ENCODE results near the gene NKX3-2. TPM values are rescaled to one million over a fixed set of nuclear protein-coding genes. Genes with fewer than 3 reads are reported as not detected.

Gene NKX3-2
- total and polyA plus RNA-seq, 3 experiments from 2014 or later = not detected

GRCh38 chr4:13523105-13523477 is 21.2 kb downstream of the NKX3-2 start:
- H3K4me3 ChIP-seq (ENCODE audit: low read length) = no peak overlapping the region
- Mint-ChIP-seq H3K4me1 (peaks cover 11 to 25% (median 16%) of the 10 kb centered on the region in 3 donors), H3K27me3 (peaks cover 68 to 83% of the 10 kb centered on the region in 2 donors), H3K36me3 (no peaks in the 10 kb centered on the region), H3K9me3 (peaks cover 0 to 16% (median 6%) of the 10 kb centered on the region in 5 donors), H3K4me3 (peak overlapping the region in 4 of 7 donors; percentile 10 to 61 (median 50)), H3K27ac (peak overlapping the region in 2 of 8 donors; percentile 55 to 57)
- H3K4me1 ChIP-seq (ENCODE audit: insufficient read depth, low read length) = peaks cover 7% of the 10 kb centered on the region
- CTCF ChIA-PET = no interaction called here
- H3K27ac ChIP-seq (ENCODE audit: low read depth, low read length) = no peak overlapping the region
- no peaks in the 10 kb centered on the region for H3K9me3 ChIP-seq (ENCODE audit: low read length)
- H3K27me3 ChIP-seq (ENCODE audit: insufficient read depth, low read length, poor library complexity, severe bottlenecking) = peaks cover 58% of the 10 kb centered on the region
- no peaks in the 10 kb centered on the region for H3K36me3 ChIP-seq (ENCODE audit: insufficient read depth, low read length)
- DNase-seq = no peak
- POLR2A ChIA-PET = no interaction called here

GRCh38 chr4:13522282-13523104 is 21.8 kb downstream of the NKX3-2 start:
- Histone ChIP-seq H3K4me1 (ENCODE audit: insufficient read depth, low read length) (peaks cover 7% of the 10 kb centered on the region), H3K4me3 (ENCODE audit: low read length) (no peak overlapping the region), H3K27me3 (ENCODE audit: insufficient read depth, low read length, poor library complexity, severe bottlenecking) (peaks cover 54% of the 10 kb centered on the region), H3K36me3 (ENCODE audit: insufficient read depth, low read length) (no peaks in the 10 kb centered on the region), H3K9me3 (ENCODE audit: low read length) (no peaks in the 10 kb centered on the region), H3K27ac (ENCODE audit: low read depth, low read length) (no peak overlapping the region)
- peaks cover 0 to 16% (median 6%) of the 10 kb centered on the region in 5 donors for H3K9me3 Mint-ChIP-seq
- no peak for DNase-seq
- peaks cover 10 to 21% (median 11%) of the 10 kb centered on the region in 3 donors for H3K4me1 Mint-ChIP-seq
- peak overlapping the region in 1 of 8 donors; percentile 55 for H3K27ac Mint-ChIP-seq
- ChIA-PET CTCF (interaction anchor here (1.3 kb wide), 1 partner anchor 14 kb away, joined by 3 read pairs; no protein-coding TSS in a partner anchor), POLR2A (no interaction called here)
- H3K27me3 Mint-ChIP-seq = peaks cover 63 to 84% of the 10 kb centered on the region in 2 donors
- no peaks in the 10 kb centered on the region for H3K36me3 Mint-ChIP-seq
- peak overlapping the region in 5 of 7 donors; percentile 32 to 61 (median 53) for H3K4me3 Mint-ChIP-seq

- Histone ChIP-seq H3K9me3 (ENCODE audit: low read length) (no peaks in the 10 kb centered on the region), H3K36me3 (ENCODE audit: insufficient read depth, low read length) (no peaks in the 10 kb centered on the region), H3K4me1 (ENCODE audit: insufficient read depth, low read length) (no peaks in the 10 kb centered on the region), H3K27ac (ENCODE audit: low read depth, low read length) (no peak overlapping the region), H3K27me3 (ENCODE audit: insufficient read depth, low read length, poor library complexity, severe bottlenecking) (peaks cover 40% of the 10 kb centered on the region), H3K4me3 (ENCODE audit: low read length) (no peak overlapping the region)
- H3K27ac Mint-ChIP-seq = no peak overlapping the region
- ChIA-PET POLR2A (no interaction called here), CTCF (interaction anchor here (1.3 kb wide), 1 partner anchor 15 kb away, joined by 3 read pairs; no protein-coding TSS in a partner anchor)
- no peaks in the 10 kb centered on the region for H3K36me3 Mint-ChIP-seq
- no peak for DNase-seq
- H3K9me3 Mint-ChIP-seq = peaks cover 0 to 15% (median 4%) of the 10 kb centered on the region in 5 donors
- H3K27me3 Mint-ChIP-seq = peaks cover 50 to 80% of the 10 kb centered on the region in 2 donors
- H3K4me1 Mint-ChIP-seq = peaks cover 6 to 16% (median 7%) of the 10 kb centered on the region in 3 donors
- H3K4me3 Mint-ChIP-seq = no peak overlapping the region
These were observed 23.3 kb downstream of the NKX3-2 start for GRCh38 chr4:13521047-13521446.

- ChIA-PET POLR2A (no interaction called here), CTCF (no interaction called here)
- H3K4me3 Mint-ChIP-seq = no peak overlapping the region
- no peaks in the 10 kb centered on the region for H3K9me3 Mint-ChIP-seq
- no peak for DNase-seq
- Histone ChIP-seq H3K4me1 (ENCODE audit: insufficient read depth, low read length) (no peaks in the 10 kb centered on the region), H3K27me3 (ENCODE audit: insufficient read depth, low read length, poor library complexity, severe bottlenecking) (peaks cover 4% of the 10 kb centered on the region), H3K36me3 (ENCODE audit: insufficient read depth, low read length) (no peaks in the 10 kb centered on the region), H3K27ac (ENCODE audit: low read depth, low read length) (no peak overlapping the region), H3K4me3 (ENCODE audit: low read length) (no peak overlapping the region), H3K9me3 (ENCODE audit: low read length) (no peaks in the 10 kb centered on the region)
- H3K4me1 Mint-ChIP-seq = no peaks in the 10 kb centered on the region
- no peaks in the 10 kb centered on the region for H3K36me3 Mint-ChIP-seq
- H3K27ac Mint-ChIP-seq = no peak overlapping the region
- peaks cover 25 to 73% of the 10 kb centered on the region in 2 donors for H3K27me3 Mint-ChIP-seq
These were observed 27.9 kb downstream of the NKX3-2 start for GRCh38 chr4:13516315-13516860.

GRCh38 chr4:13515268-13515667 is 29.0 kb downstream of the NKX3-2 start:
- Mint-ChIP-seq H3K27me3 (peaks cover 17 to 67% of the 10 kb centered on the region in 2 donors), H3K9me3 (no peaks in the 10 kb centered on the region), H3K4me3 (no peak overlapping the region), H3K36me3 (no peaks in the 10 kb centered on the region), H3K4me1 (no peaks in the 10 kb centered on the region), H3K27ac (no peak overlapping the region)
- Histone ChIP-seq H3K36me3 (ENCODE audit: insufficient read depth, low read length) (no peaks in the 10 kb centered on the region), H3K9me3 (ENCODE audit: low read length) (no peaks in the 10 kb centered on the region), H3K4me1 (ENCODE audit: insufficient read depth, low read length) (no peaks in the 10 kb centered on the region), H3K27ac (ENCODE audit: low read depth, low read length) (no peak overlapping the region), H3K27me3 (ENCODE audit: insufficient read depth, low read length, poor library complexity, severe bottlenecking) (no peaks in the 10 kb centered on the region), H3K4me3 (ENCODE audit: low read length) (no peak overlapping the region)
- no peak for DNase-seq
- ChIA-PET CTCF (no interaction called here), POLR2A (no interaction called here)

GRCh38 chr4:13514722-13515121 is 29.6 kb downstream of the NKX3-2 start:
- POLR2A ChIA-PET = no interaction called here

GRCh38 chr4:13511101-13511500 is 33.2 kb downstream of the NKX3-2 start:
- Mint-ChIP-seq H3K9me3 (peaks cover 0 to 3% (median 0%) of the 10 kb centered on the region in 5 donors), H3K27ac (no peak overlapping the region), H3K4me1 (no peaks in the 10 kb centered on the region), H3K27me3 (peaks cover 8 to 39% of the 10 kb centered on the region in 2 donors), H3K36me3 (no peaks in the 10 kb centered on the region), H3K4me3 (no peak overlapping the region)
- no peak for DNase-seq
- Histone ChIP-seq H3K36me3 (ENCODE audit: insufficient read depth, low read length) (no peaks in the 10 kb centered on the region), H3K9me3 (ENCODE audit: low read length) (no peaks in the 10 kb centered on the region), H3K27ac (ENCODE audit: low read depth, low read length) (no peak overlapping the region), H3K4me3 (ENCODE audit: low read length) (no peak overlapping the region), H3K4me1 (ENCODE audit: insufficient read depth, low read length) (no peaks in the 10 kb centered on the region), H3K27me3 (ENCODE audit: insufficient read depth, low read length, poor library complexity, severe bottlenecking) (no peaks in the 10 kb centered on the region)
- ChIA-PET POLR2A (no interaction called here), CTCF (no interaction called here)

More at GRCh38 chr4:13514722-13515121, 29.6 kb downstream of the NKX3-2 start:
- CTCF ChIA-PET = no interaction called here
- Mint-ChIP-seq H3K27me3 (peaks cover 14 to 62% of the 10 kb centered on the region in 2 donors), H3K36me3 (no peaks in the 10 kb centered on the region), H3K9me3 (peaks cover 0 to 3% (median 0%) of the 10 kb centered on the region in 5 donors), H3K27ac (no peak overlapping the region), H3K4me1 (no peaks in the 10 kb centered on the region), H3K4me3 (no peak overlapping the region)
- no peaks in the 10 kb centered on the region for H3K36me3 ChIP-seq (ENCODE audit: insufficient read depth, low read length)
- no peak overlapping the region for H3K27ac ChIP-seq (ENCODE audit: low read depth, low read length)
- H3K27me3 ChIP-seq (ENCODE audit: insufficient read depth, low read length, poor library complexity, severe bottlenecking) = no peaks in the 10 kb centered on the region
- no peaks in the 10 kb centered on the region for H3K4me1 ChIP-seq (ENCODE audit: insufficient read depth, low read length)
- H3K9me3 ChIP-seq (ENCODE audit: low read length) = no peaks in the 10 kb centered on the region
- no peak overlapping the region for H3K4me3 ChIP-seq (ENCODE audit: low read length)
- DNase-seq = no peak

- H3K27ac Mint-ChIP-seq = no peak overlapping the region
- no peaks in the 10 kb centered on the region for H3K36me3 ChIP-seq (ENCODE audit: insufficient read depth, low read length)
- no peak overlapping the region for H3K4me3 Mint-ChIP-seq
- no peaks in the 10 kb centered on the region for H3K36me3 Mint-ChIP-seq
- ChIA-PET POLR2A (no interaction called here), CTCF (no interaction called here)
- H3K4me3 ChIP-seq (ENCODE audit: low read length) = no peak overlapping the region
- H3K9me3 ChIP-seq (ENCODE audit: low read length) = no peaks in the 10 kb centered on the region
- H3K27me3 Mint-ChIP-seq = peaks cover 10 to 30% of the 10 kb centered on the region in 2 donors
- no peaks in the 10 kb centered on the region for H3K4me1 Mint-ChIP-seq
- H3K27ac ChIP-seq (ENCODE audit: low read depth, low read length) = no peak overlapping the region
- H3K27me3 ChIP-seq (ENCODE audit: insufficient read depth, low read length, poor library complexity, severe bottlenecking) = no peaks in the 10 kb centered on the region
- DNase-seq = no peak
- peaks cover 0 to 3% (median 0%) of the 10 kb centered on the region in 5 donors for H3K9me3 Mint-ChIP-seq
- no peaks in the 10 kb centered on the region for H3K4me1 ChIP-seq (ENCODE audit: insufficient read depth, low read length)
These were observed 34.9 kb downstream of the NKX3-2 start for GRCh38 chr4:13509442-13509841.

Measured in CD8-positive, alpha-beta memory T cell (primary cell).